MCF 10A (cell line): ENCODE data around the gene PRRC2A. TPM values are rescaled to one million over a fixed set of nuclear protein-coding genes. Genes with fewer than 3 reads are reported as not detected.

ENCODE experiments used
- BruUV-seq: library from RNA; stranded (reverse); fragments of 400-500 nt; replicated peaks from 2 replicates; lab custom pipeline; 2021; lab: Mats Ljungman, UMichigan
- CTCF ChIA-PET: fragments of 300-600 bp; sonication (Branson Sonifier 250); formaldehyde crosslinking; extraction: SDS; loops from one replicate; lab custom pipeline; 2021; ENCODE audit warnings: antibody characterized with exemption, inconsistent platforms; lab: Yijun Ruan, JAX
- POLR2A ChIA-PET: fragments of 300-600, 350-650 bp; sonication (Branson Sonifier 250); formaldehyde crosslinking; extraction: SDS; loops from one replicate; lab custom pipeline; 2020; ENCODE audit warnings: antibody characterized with exemption, inconsistent platforms; lab: Yijun Ruan, JAX
- DNase-seq: peaks from one replicate; pipeline ENCODE4 v3.0.0-alpha.2; 2018; ENCODE audit not compliant: unreplicated experiment
- H3K27ac Mint-ChIP-seq: one replicate; pipeline ENCODE4 v1.8.0; 2022; ENCODE audit warnings: mild to moderate bottlenecking, low read depth, mixed read lengths; ENCODE audit not compliant: unreplicated experiment
- H3K27me3 Mint-ChIP-seq: one replicate; pipeline ENCODE4 v1.8.0; 2022; ENCODE audit warnings: mixed read lengths; ENCODE audit not compliant: insufficient read depth, unreplicated experiment
- H3K36me3 Mint-ChIP-seq: one replicate; pipeline ENCODE4 v1.8.0; 2022; ENCODE audit warnings: mild to moderate bottlenecking, moderate library complexity, mixed read lengths; ENCODE audit not compliant: insufficient read depth, unreplicated experiment
- H3K4me1 Mint-ChIP-seq: one replicate; pipeline ENCODE4 v1.8.0; 2022; ENCODE audit warnings: mixed read lengths; ENCODE audit not compliant: insufficient read depth, unreplicated experiment
- H3K4me3 Mint-ChIP-seq: one replicate; pipeline ENCODE4 v1.8.0; 2022; ENCODE audit warnings: mild to moderate bottlenecking, moderate library complexity, mixed read lengths; ENCODE audit not compliant: unreplicated experiment
- H3K9me3 Mint-ChIP-seq: one replicate; pipeline ENCODE4 v1.8.0; 2022; ENCODE audit warnings: mixed read lengths; ENCODE audit not compliant: unreplicated experiment
- intact Hi-C: fragments of 100-400 bp; cut with micrococcal nuclease; formaldehyde crosslinking; loops from 2 replicates; pipeline ENCODE4 v1.14.1; 2022
- total RNA-seq: library from RNA; stranded (reverse); gene quantifications from 2 replicates; pipeline ENCODE4 v1.2.3, GENCODE V29; 2022
- TF ChIP-seq, protein P1 (sequence below): fragments of 200-600 bp; IDR thresholded peaks from one replicate; pipeline ENCODE4 v1.8.0; 2022; ENCODE audit warnings: antibody characterized with exemption, mild to moderate bottlenecking; ENCODE audit not compliant: unreplicated experiment

PRRC2A gene
- total RNA-seq, 1 experiment from 2014 or later, result 247 TPM

- DNase-seq, result no peak
- H3K9me3 Mint-ChIP-seq, result no peaks in the 10 kb centered on the region
- H3K27me3 Mint-ChIP-seq, result no peaks in the 10 kb centered on the region
- peaks cover 43% of the 10 kb centered on the region for H3K4me1 Mint-ChIP-seq
- BruUV-seq, result no TSS peak
- H3K36me3 Mint-ChIP-seq, result peaks cover 50% of the 10 kb centered on the region
- TF ChIP-seq, protein P1, sequence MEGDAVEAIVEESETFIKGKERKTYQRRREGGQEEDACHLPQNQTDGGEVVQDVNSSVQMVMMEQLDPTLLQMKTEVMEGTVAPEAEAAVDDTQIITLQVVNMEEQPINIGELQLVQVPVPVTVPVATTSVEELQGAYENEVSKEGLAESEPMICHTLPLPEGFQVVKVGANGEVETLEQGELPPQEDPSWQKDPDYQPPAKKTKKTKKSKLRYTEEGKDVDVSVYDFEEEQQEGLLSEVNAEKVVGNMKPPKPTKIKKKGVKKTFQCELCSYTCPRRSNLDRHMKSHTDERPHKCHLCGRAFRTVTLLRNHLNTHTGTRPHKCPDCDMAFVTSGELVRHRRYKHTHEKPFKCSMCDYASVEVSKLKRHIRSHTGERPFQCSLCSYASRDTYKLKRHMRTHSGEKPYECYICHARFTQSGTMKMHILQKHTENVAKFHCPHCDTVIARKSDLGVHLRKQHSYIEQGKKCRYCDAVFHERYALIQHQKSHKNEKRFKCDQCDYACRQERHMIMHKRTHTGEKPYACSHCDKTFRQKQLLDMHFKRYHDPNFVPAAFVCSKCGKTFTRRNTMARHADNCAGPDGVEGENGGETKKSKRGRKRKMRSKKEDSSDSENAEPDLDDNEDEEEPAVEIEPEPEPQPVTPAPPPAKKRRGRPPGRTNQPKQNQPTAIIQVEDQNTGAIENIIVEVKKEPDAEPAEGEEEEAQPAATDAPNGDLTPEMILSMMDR, result no peak
- intact Hi-C loops, result no loop called here
- POLR2A ChIA-PET, result interaction anchor here (0.7 to 7.1 kb wide), 7 partner anchors 9 to 302 kb away, joined by 3 to 263 read pairs (median 6); partner anchors contain the start of genes C6orf47, CSNK2B, DDX39B and GPANK1
- CTCF ChIA-PET, result interaction anchor here (0.6 to 1.6 kb wide), 5 partner anchors 9 to 298 kb away, joined by 3 to 9 read pairs (median 4); partner anchors contain the start of gene CSNK2B
- no peak overlapping the region for H3K27ac Mint-ChIP-seq
- no peak overlapping the region for H3K4me3 Mint-ChIP-seq
Measured at GRCh38 chr6:31654574-31655348, 34.2 kb downstream of the PRRC2A start.

GRCh38 chr6:31655349-31656237, 35.1 kb downstream of the PRRC2A start, which contains the start of gene APOM:
Gene APOM (plus strand): TSS chr6:31655894. CDS start chr6:31655967, 73 bp downstream.
- H3K36me3 Mint-ChIP-seq, result peaks cover 46% of the 10 kb centered on the region
- POLR2A ChIA-PET, result interaction anchor here (0.7 to 7.1 kb wide), 4 partner anchors 8 to 113 kb away, joined by 4 to 263 read pairs (median 62); partner anchors contain the start of genes AIF1, C6orf47, CSNK2B and GPANK1
- H3K4me3 Mint-ChIP-seq, result no peak within 1 kb of the TSS

DNA sequence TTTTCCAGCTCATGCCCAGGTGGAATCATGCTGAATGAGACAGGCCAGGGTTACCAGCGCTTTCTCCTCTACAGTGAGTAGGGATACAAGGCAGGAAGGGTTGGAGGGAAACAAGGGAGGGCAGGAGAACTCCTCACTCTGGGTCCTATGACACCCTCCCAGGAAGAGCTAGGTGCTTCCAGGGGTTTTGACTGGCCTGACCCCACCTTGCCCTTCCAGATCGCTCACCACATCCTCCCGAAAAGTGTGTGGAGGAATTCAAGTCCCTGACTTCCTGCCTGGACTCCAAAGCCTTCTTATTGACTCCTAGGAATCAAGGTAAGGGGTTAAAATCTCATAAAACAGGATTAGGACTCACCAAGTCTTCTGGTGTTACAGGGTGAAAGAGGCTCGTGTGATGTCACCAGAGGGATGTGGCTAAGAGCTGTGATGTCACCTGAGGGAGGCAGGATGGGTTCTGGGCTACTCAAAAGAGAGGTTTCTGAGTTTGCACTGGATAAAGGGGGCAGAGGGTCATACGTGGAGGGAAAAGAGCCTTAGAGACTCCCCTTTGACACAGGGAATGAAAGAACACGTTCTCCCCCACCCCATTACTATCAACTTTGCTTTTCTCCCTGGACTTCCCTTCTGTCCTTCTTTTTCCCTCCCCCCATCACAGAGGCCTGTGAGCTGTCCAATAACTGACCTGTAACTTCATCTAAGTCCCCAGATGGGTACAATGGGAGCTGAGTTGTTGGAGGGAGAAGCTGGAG, 37.1 kb downstream of the PRRC2A start:
- no peak overlapping the region for H3K27ac Mint-ChIP-seq
- no TSS peak for BruUV-seq

More at GRCh38 chr6:31655349-31656237, 35.1 kb downstream of the PRRC2A start, which contains the start of gene APOM:
- Mint-ChIP-seq H3K27me3 (no peaks in the 10 kb centered on the region), H3K9me3 (no peaks in the 10 kb centered on the region), H3K4me1 (peaks cover 40% of the 10 kb centered on the region), H3K27ac (no peak within 1 kb of the TSS)
- intact Hi-C loops, result no loop called here
- BruUV-seq, result no TSS peak
- DNase-seq, result no peak
- CTCF ChIA-PET, result interaction anchor here (0.6 to 1.4 kb wide), 4 partner anchors 8 to 298 kb away, joined by 3 to 4 read pairs (median 4); partner anchors contain the start of gene CSNK2B
- TF ChIP-seq, protein P1, result no peak

More for the DNA sequence above, 37.1 kb downstream of the PRRC2A start:
- intact Hi-C loops, result no loop called here
- H3K4me1 Mint-ChIP-seq, result peaks cover 39% of the 10 kb centered on the region
- H3K4me3 Mint-ChIP-seq, result no peak overlapping the region
- CTCF ChIA-PET, result interaction anchor here (0.7 to 1.0 kb wide), 2 partner anchors 133 to 139 kb away, joined by 3 to 4 read pairs; no protein-coding TSS in a partner anchor
- H3K9me3 Mint-ChIP-seq, result no peaks in the 10 kb centered on the region
- POLR2A ChIA-PET, result interaction anchor here (0.6 to 1.1 kb wide), 5 partner anchors 46 to 1655 kb away, joined by 3 to 6 read pairs (median 3); partner anchors contain the start of genes ABHD16A, HSPA1A and HSPA1L
- no peaks in the 10 kb centered on the region for H3K27me3 Mint-ChIP-seq
- H3K36me3 Mint-ChIP-seq, result peaks cover 40% of the 10 kb centered on the region
- TF ChIP-seq, protein P1, result no peak
- DNase-seq, result no peak
